ENCODE measurements around the gene RGL3.

The RGL3 gene

DNA sequence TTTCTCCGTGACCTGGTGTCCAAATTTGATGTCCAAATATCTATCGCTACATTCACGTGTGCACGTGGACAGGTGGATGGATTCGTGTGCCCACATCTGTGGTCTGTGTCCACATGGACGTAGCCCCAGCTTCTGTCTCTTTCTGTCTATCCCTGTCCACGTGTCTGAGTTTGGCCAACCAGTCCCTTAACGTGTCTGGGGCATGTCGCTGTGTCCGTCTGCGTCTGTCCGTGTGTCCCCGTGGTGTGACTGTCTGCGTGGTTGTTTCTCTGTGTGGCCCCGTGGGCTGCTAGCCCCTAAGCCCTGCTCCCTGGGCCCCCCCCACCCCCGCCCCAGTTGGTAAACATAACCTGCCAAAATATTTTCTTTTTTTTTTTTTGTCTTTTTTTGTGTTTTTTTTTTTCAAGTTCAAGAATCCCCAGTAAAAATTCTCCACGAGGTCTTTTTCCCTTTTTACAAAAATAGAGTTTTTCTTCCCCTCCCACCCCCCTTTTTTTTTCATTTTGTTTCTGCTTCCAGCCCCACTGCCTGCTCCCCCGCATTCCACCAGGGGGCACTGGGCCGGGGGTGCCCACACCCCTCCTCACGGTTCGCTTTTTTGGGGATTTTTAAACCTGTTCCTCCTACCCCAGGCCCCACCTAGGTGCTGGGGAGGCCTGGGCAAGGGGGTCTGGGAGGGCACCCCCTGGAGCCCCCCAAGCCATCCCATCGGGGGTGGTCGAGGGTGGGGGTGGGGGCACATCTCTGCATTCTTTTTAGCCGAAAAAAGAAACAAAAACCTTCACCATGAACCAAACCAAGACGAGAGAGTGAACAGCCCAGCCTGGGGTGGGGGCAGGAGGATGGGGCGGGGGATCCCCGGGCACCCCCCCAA lies 34.6 kb upstream of the RGL3 start:
- DNase-seq (ENCODE audit: low spot score): peak; percentile 74
- in situ Hi-C loops (cut with MboI; ENCODE audit: low sequenced_read_pairs, unreplicated experiment): no loop called here
- no peak for TF ChIP-seq CTCF (IDR thresholded peaks at IDR 0.05; ENCODE audit: borderline replicate concordance, control extremely low read depth, extremely low read depth, insufficient read depth, missing control alignments)

- no peak for TF ChIP-seq CTCF (IDR thresholded peaks at IDR 0.05; ENCODE audit: borderline replicate concordance, control extremely low read depth, extremely low read depth, insufficient read depth, missing control alignments)
- in situ Hi-C loops (cut with MboI; ENCODE audit: low sequenced_read_pairs, unreplicated experiment): no loop called here
- DNase-seq (ENCODE audit: low spot score): peak; percentile 42
Measured at GRCh38 chr19:11452620-11453310, 33.7 kb upstream of the RGL3 start.

GRCh38 chr19:11451871-11452619 lies 32.9 kb upstream of the RGL3 start:
- peak; percentile 79 for DNase-seq (ENCODE audit: low spot score)
- in situ Hi-C loops (cut with MboI; ENCODE audit: low sequenced_read_pairs, unreplicated experiment): no loop called here
- no peak for TF ChIP-seq CTCF (IDR thresholded peaks at IDR 0.05; ENCODE audit: borderline replicate concordance, control extremely low read depth, extremely low read depth, insufficient read depth, missing control alignments)

DNA sequence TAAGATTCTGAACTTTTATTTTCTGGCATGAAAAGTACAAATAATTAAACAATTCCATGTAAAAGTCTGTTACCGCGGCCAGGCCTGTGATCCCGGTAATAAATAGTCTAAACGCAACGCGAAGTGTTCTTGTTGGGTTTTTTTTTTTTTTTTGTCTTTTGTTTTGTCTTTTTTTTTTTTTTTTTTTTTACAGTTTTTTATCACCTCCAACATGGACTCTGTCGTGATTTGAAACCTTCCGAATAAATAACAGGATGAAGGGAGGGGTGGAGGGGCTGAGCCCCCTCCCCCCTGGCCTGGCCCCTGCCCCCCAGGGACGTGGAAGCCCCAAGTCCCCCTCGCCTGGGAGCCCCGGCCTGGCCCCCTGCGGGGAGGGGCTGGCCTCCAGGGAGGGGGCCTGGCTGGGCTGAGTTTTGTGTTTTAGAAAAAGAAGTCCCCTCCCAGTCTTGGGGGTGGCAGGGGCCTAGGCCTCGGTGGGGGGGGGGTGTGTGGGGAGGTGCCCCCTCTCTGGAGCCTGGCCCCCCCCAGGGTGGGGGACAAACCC lies 32.3 kb upstream of the RGL3 start:
- no peak for DNase-seq (ENCODE audit: low spot score)
- TF ChIP-seq CTCF (IDR thresholded peaks at IDR 0.05; ENCODE audit: borderline replicate concordance, control extremely low read depth, extremely low read depth, insufficient read depth, missing control alignments): no peak
- in situ Hi-C loops (cut with MboI; ENCODE audit: low sequenced_read_pairs, unreplicated experiment): no loop called here

DNA sequence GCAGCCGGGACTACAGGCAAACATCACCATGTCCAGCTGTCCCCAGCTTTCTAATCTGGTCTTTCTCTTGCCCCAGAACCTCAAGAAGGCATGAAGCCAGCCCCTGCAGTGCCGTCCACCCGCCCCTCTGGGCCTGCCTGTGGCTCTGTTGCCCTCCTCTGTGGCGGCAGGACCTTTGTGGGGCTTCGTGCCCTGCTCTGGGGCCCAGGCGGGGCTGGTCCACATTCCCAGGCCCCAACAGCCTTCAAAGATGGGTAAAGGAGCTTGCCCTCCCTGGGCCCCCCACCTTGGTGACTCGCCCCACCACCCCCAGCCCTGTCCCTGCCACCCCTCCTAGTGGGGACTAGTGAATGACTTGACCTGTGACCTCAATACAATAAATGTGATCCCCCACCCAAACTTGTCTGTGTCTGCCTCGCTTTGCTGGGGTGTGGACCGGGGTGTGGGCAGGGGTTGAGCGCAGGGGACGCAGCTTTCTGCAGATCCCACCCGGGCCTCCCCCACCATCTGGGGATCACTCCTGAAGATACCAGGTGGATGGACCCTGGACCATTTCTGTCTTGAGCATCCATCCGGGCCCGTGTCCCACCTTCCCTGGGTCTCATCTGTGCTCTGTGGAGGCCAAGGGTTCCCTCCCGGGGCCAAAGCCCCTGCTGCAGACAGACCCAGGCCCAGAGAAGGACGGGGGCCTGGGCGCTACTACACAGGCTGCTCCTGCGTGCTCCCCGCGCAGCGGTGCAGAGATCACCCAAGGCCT lies 31.6 kb upstream of the RGL3 start:
- DNase-seq (ENCODE audit: low spot score): peak; percentile 37
- TF ChIP-seq CTCF (IDR thresholded peaks at IDR 0.05; ENCODE audit: borderline replicate concordance, control extremely low read depth, extremely low read depth, insufficient read depth, missing control alignments): no peak
- in situ Hi-C loops (cut with MboI; ENCODE audit: low sequenced_read_pairs, unreplicated experiment): no loop called here

Data from GM13976 (cell line).